Measurements from ENCODE around the gene C1orf210.

C1orf210 gene

DNA sequence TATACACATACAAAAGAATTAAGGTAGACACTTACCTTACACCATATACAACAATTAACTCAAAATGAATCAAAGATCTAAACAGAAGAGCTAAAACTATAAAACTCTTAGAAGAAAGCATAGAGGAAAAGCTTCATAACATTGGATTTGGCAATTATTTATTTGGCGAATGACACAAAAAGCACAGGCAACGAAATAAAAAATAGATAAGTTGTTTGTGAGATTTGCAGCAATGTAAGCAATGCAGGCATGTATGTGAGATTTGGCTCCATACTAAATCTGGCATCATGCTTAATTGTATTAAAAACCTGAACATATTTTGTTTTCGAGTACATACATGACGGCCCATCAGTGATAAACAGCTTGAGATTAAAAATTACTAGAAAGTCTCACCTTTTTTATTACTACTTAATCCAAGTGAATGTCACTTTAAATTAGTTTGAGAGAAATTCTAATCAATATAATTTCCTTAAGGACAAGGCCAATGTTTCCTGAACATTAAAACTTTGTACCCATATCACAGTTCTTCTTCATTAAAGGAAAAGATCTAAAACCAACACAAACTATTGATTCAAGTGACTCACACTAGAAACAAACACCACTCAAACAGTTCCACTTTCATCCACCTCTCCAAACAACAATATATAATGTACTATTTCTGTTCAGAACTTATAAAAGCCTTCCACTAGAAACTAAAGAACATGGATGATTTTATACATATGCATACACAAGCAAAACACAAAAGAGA, 38.7 kb downstream of the C1orf210 start:
- DNase-seq: no peak

- no peak for DNase-seq
Measured at GRCh38 chr1:43243299-43243698, 42.1 kb downstream of the C1orf210 start.

GRCh38 chr1:43241413-43241836, 44.0 kb downstream of the C1orf210 start:
- no peak for DNase-seq

DNA sequence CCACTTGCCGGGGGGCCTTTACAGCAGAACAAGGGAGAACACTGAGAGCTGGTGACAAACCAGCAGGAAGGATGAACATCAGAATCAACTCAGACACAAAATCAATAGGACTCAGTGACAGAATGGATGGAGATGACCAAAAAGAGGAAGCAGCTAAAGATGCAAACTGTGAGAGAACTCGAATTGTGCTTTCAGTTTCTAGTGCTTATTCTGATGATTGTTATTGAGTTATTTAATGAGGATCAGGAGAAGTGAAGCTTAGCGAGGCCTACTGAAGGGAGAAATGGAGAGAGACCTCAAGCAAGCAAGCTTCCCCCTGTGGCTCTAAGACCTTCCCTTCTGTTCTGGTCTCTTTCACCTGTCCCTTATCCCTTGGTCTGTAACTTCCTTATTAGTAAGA, 45.9 kb downstream of the C1orf210 start:
- no peak for DNase-seq

DNA sequence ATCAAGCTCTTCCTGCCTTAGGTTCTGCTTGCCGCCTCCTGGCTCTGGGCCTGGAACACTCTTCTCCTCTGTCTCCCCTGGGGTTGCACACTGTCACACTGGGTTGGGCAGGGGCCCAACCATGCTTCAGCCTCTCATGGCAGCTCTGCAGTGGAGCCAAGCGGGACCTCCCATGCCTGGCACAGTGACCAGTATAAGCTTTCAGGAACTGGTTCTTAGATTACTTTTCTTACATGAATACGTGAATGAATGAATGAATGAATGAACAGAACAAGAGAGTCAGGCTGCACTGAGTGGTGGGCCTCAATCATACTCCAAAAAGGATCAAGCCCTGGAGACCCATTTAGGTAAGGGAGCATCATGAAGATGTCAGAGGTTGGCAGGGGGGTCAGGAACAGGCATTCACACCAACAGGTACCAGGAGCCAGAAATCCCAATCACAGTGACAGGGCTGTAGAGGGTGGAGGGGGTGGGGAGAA, 46.4 kb downstream of the C1orf210 start:
- no peak for DNase-seq

DNA sequence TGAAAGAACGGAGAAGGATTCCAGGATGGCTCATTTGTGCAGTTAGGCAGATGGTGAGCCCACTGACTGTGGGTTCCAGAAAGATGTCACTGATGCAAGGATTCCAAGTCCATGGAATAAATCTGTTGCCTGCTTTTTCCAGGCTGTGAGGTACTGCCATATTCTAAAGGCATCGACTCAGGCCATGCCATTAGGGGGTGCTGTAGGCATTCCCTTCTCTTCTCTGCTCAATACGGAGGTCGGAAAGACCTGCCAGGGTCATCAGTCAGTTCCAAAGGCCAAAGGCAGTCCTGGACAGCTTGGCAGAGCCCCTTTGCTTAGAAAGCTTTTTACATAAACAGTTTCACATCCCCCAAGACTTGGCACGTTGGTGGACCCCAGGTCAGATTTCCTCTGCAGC, 47.3 kb downstream of the C1orf210 start:
- DNase-seq: no peak

DNA sequence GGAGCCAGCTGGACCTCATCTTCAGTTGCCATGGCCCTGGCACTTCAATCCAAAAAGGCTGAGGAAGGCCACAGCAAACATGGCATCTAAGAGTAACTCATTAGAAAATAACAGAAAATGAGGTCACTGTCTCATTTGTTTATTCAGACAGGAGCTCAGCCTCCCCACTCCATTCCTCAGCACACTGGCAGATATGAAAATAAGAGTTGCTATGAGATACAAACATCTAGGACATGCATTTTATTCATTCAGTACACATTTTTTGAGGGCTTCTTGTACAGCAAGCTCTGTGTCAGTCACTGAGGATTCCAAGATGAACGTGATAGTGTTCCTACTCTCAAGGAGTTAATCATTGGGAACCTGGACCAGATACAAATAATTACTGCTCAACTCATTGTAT, 48.3 kb downstream of the C1orf210 start:
- DNase-seq: no peak

DNA sequence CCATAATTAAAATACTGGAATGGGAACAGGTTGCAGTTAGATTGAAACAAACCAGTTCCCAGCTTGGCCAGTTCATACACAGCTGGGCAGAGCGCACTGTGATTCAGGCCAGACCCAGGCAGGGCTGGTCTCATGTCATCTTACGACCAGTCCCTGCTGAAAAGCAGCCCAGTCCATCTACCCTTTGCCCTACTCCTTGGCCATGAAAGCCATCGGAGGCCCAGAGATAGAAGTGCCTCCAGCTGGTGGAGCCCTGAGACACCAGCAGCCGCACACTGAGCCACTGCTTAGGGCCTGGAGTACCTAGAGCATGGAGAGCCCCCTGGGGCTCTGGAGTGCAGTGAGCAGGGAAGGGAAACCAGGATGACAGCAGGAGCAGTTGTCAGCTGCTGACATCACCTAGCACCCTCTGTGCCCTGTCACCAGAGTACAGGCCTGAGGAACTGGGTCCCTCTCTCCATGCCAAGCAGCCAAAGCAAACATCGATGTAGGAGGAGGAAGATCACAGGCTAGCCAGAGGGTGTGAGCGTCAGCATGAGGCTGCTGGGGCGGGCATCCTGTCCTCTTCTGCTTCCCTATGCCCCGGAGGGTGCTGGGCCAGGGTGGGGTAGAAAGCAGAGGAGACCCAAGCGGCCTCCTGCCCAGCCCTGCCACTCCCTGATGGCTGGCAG, 49.8 kb downstream of the C1orf210 start:
- DNase-seq: no peak

- no peak for DNase-seq
Measured at GRCh38 chr1:43235040-43235439, 50.3 kb downstream of the C1orf210 start.

DNA sequence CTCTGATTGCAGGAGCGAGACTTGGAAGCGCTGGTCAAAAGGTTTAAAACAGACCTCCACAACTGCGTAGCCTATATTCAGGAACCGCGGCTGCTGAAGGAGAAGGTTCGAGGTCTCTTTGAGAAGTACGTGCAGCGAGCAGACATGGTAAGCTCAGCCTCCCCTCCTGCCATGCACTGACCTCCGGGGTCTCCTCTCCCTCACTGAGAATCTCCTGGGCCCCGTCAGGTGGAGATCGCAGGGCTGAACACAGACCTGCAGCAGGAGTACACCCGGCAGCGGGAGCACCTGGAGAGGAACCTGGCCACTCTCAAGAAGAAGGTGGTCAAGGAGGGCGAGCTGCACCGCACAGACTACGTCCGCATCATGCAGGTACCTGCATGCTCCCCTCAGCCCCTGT, 51.1 kb downstream of the C1orf210 start:
- DNase-seq: no peak

DNA sequence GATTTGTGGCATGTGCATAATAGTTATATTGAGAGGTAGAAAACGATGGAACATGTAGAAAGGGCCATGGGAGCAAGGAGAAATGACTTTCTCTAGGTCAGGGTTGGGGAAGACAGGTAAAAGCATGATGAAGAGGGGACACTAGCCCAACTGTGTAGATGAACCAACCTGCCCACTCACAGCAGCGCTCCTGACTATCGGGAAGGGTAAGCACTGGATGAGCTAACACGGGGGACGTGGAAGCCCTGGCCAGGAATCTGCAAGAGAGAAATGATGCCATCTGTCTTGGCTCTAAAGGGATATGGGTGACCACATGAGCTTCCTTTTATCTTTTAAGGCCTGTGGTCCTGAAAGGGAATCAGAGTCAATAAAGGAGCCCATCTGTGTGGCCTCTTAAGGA, 51.8 kb downstream of the C1orf210 start:
- no peak for DNase-seq

GRCh38 chr1:43232482-43232881, 52.9 kb downstream of the C1orf210 start:
- no peak for DNase-seq

DNA sequence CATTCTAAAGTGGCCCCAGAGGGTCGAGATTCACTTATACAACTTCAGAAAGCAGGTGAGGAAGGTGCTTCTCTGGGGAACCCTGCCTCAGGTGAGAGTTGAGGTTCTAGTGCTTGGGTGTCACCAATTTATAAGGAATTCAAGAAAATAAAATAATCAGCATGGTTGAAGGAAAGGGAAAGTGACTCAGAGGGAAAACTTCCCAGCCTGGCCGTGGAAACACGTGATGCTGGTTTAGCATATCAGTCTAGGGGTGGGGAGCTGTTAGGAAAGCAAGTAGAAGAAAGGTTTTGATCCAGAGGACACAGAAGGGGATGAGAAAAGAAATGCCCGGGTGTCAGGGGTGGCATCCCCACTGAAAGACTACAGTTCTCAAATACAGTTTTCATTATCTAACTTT, 53.3 kb downstream of the C1orf210 start:
- DNase-seq: no peak

Measured in T-helper 9 cell (primary cell).